Endothelial cell of umbilical vein (primary cell): Measurements from ENCODE around the gene SPATA31E1. TPM values are rescaled to one million over a fixed set of nuclear protein-coding genes. Genes with fewer than 3 reads are reported as not detected.

Experiments
- BruUV-seq: library from RNA; stranded (reverse); fragments of 400-500 nt; replicated peaks from 2 replicates; lab custom pipeline; 2021; lab: Mats Ljungman, UMichigan
- CTCF ChIA-PET: fragments of 300-600, 350-600 bp; sonication (Branson Sonifier 250); formaldehyde crosslinking; loops from one replicate; lab custom pipeline; 2021; ENCODE audit warnings: antibody characterized with exemption, inconsistent platforms; lab: Charles Lee
- POLR2A ChIA-PET: fragments of 300-600, 350-600 bp; sonication (Branson Sonifier 250); formaldehyde crosslinking; loops from one replicate; lab custom pipeline; 2021; ENCODE audit warnings: antibody characterized with exemption, inconsistent platforms; lab: Charles Lee
- DNase-seq: peaks from one replicate; pipeline ENCODE4 v3.0.0-alpha.2; 2011; ENCODE audit warnings: low read depth, low spot score
- FAIRE-seq: peaks from 2 replicates; lab custom pipeline; 2011; peaks lifted over from hg19 to GRCh38; lab: Jason Lieb, UNC
- H2AFZ ChIP-seq: 2 replicates; pipeline ENCODE4 v1.6.0; 2012; ENCODE audit warnings: low read depth, low read length, control low read depth, inconsistent platforms
- H3K27ac ChIP-seq: 2 replicates; pipeline ENCODE4 v1.5.1; 2011; ENCODE audit warnings: low read depth, mild to moderate bottlenecking, control low read depth, low read length, moderate library complexity; ENCODE audit not compliant: insufficient read depth
- H3K27me3 ChIP-seq, 2 experiments: 2 replicates each; pipeline versions ENCODE4 v1.6.0 to v1.6.1; 2011; ENCODE audit warnings: low read length in 2 of 2, mixed read lengths in 1 of 2; ENCODE audit not compliant: control insufficient read depth in 2 of 2, insufficient read depth in 2 of 2
- H3K36me3 ChIP-seq, 2 experiments: 2 replicates in 1 of 2; 3 replicates in 1 of 2; pipeline ENCODE4 v1.5.1; 2011; ENCODE audit warnings: low read length in 2 of 2, mild to moderate bottlenecking in 1 of 2, moderate library complexity in 1 of 2; ENCODE audit not compliant: control insufficient read depth in 2 of 2, insufficient read depth in 2 of 2; ENCODE audit errors: extremely low read depth in 1 of 2
- H3K4me1 ChIP-seq: 3 replicates; pipeline ENCODE4 v1.5.1; 2011; ENCODE audit warnings: mild to moderate bottlenecking, low read length; ENCODE audit not compliant: control insufficient read depth, insufficient read depth; ENCODE audit errors: extremely low read depth
- H3K4me2 ChIP-seq: 2 replicates; pipeline ENCODE4 v1.6.1; 2011; ENCODE audit warnings: low read length, control low read depth, mixed read lengths; ENCODE audit not compliant: insufficient read depth
- H3K4me3 ChIP-seq, 3 experiments: fragments of 200-600 bp in 1 of 3; sonication (generic), shearing (Covaris generic) in 1 of 3; replicated peaks in 1 of 3; 2 replicates each; pipeline ENCODE4 v1.5.1; 2011 to 2016; ENCODE audit warnings: control low read depth in 3 of 3, low read length in 3 of 3, mild to moderate bottlenecking in 2 of 3, inconsistent platforms in 1 of 3, low read depth in 1 of 3, moderate library complexity in 1 of 3; ENCODE audit not compliant: insufficient read depth in 1 of 3
- H3K79me2 ChIP-seq: 2 replicates; pipeline ENCODE4 v1.6.0; 2012; ENCODE audit warnings: low read length, inconsistent platforms; ENCODE audit not compliant: control insufficient read depth, insufficient read depth
- H3K9ac ChIP-seq: replicated peaks from 2 replicates; pipeline ENCODE3; 2011; ENCODE audit warnings: low read length, control low read depth; ENCODE audit not compliant: insufficient read depth; ENCODE audit errors: extremely low read depth
- H3K9me1 ChIP-seq: replicated peaks from 3 replicates; pipeline ENCODE4 v1.6.0; 2011; ENCODE audit warnings: mild to moderate bottlenecking, low read length; ENCODE audit not compliant: control insufficient read depth, insufficient read depth; ENCODE audit errors: extremely low read depth
- H3K9me3 ChIP-seq: replicated peaks from 2 replicates; pipeline ENCODE4 v1.5.1; 2012; ENCODE audit warnings: low read length, inconsistent platforms; ENCODE audit not compliant: control insufficient read depth, insufficient read depth
- H4K20me1 ChIP-seq: replicated peaks from 2 replicates; pipeline ENCODE3; 2011; ENCODE audit warnings: mild to moderate bottlenecking, low read length; ENCODE audit not compliant: control insufficient read depth, insufficient read depth; ENCODE audit errors: extremely low read depth
- CTCF ChIP-seq, 2 donors: IDR thresholded peaks; 1 replicate in 1 of 2; 2 replicates in 1 of 2; pipeline ENCODE4 v1.5.1; 2011; ENCODE audit warnings: low read length in 2 of 2, mild to moderate bottlenecking in 2 of 2, moderate library complexity in 2 of 2, control low read depth in 1 of 2, inconsistent platforms in 1 of 2, low read depth in 1 of 2; ENCODE audit not compliant: insufficient read depth in 1 of 2; ENCODE audit errors: extremely low read depth in 1 of 2
- EZH2 ChIP-seq: IDR thresholded peaks from 2 replicates; pipeline ENCODE4 v1.6.1; 2012; ENCODE audit warnings: borderline replicate concordance, low read depth, mild to moderate bottlenecking, moderate library complexity, low read length, inconsistent platforms; ENCODE audit not compliant: severe bottlenecking
- FOS ChIP-seq: IDR thresholded peaks from 2 replicates; pipeline ENCODE4 v1.6.1; 2011; ENCODE audit warnings: mild to moderate bottlenecking, low read length, moderate library complexity, borderline replicate concordance; ENCODE audit not compliant: insufficient read depth
- GATA2 ChIP-seq: IDR thresholded peaks from 2 replicates; pipeline ENCODE4 v1.7.0; 2011; ENCODE audit warnings: low read depth, mild to moderate bottlenecking, moderate library complexity, mixed read lengths, low read length; ENCODE audit not compliant: insufficient read length, insufficient read depth
- JUN ChIP-seq: IDR thresholded peaks from 2 replicates; pipeline ENCODE4 v1.6.1; 2011; ENCODE audit warnings: borderline replicate concordance, low read depth; ENCODE audit not compliant: insufficient read length, insufficient read depth
- MAX ChIP-seq: IDR thresholded peaks from 2 replicates; pipeline ENCODE4 v1.6.1; 2011; ENCODE audit not compliant: insufficient read depth, insufficient read length
- MYC ChIP-seq: IDR thresholded peaks from one replicate; pipeline ENCODE4 v1.6.1; 2011; ENCODE audit warnings: mild to moderate bottlenecking, low read depth, low read length
- POLR2A ChIP-seq: IDR thresholded peaks from 2 replicates; pipeline ENCODE4 v1.6.1; 2012; ENCODE audit warnings: low read depth, mild to moderate bottlenecking, control low read depth, low read length
- POLR2AphosphoS5 ChIP-seq: IDR thresholded peaks from 2 replicates; pipeline ENCODE4 v1.6.1; 2012; ENCODE audit warnings: low read depth, mild to moderate bottlenecking, control low read depth, low read length, moderate library complexity; ENCODE audit not compliant: insufficient read depth
- dilution Hi-C: fragments of 300-500 bp; cut with MboI; formaldehyde crosslinking; loops from one replicate; pipeline ENCODE4 v1.15.0; 2019; ENCODE audit warnings: low sequenced_read_pairs; ENCODE audit not compliant: extremely low pct_ligation_motif_present
- intact Hi-C: fragments of 100-400 bp; cut with micrococcal nuclease; formaldehyde crosslinking; loops from one replicate; pipeline ENCODE4 v1.10.0; 2022
- polyA plus RNA-seq, 4 experiments: library from polyadenylated mRNA; depleted of rRNA in 3 of 4; stranded (reverse) in 3 of 4; unstranded in 1 of 4; fragments of >200 nt; gene quantifications; 2 replicates each; pipeline versions ENCODE4 v1.2.1 to v1.2.3, GENCODE V29; 2011 to 2012; ENCODE audit warnings: missing spikeins in 1 of 4
- total RNA-seq: library from RNA; stranded (reverse); gene quantifications from 2 replicates; pipeline ENCODE4 v1.2.3, GENCODE V29; 2021

The SPATA31E1 gene
- total and polyA plus RNA-seq, 2 donors (not counting 3 experiments of a cell fraction or from before 2014, with no cell fraction given) = not detected

GRCh38 chr9:87857141-87857947, 25.3 kb upstream of the SPATA31E1 start:
- H3K9me3 ChIP-seq = no peaks in the 10 kb centered on the region
- H3K4me3 ChIP-seq = no peak overlapping the region
- TF ChIP-seq POLR2A = no peak
- TF ChIP-seq GATA2 = no peak
- no peak for TF ChIP-seq POLR2AphosphoS5
- no peak for TF ChIP-seq EZH2
- no peaks in the 10 kb centered on the region for H3K79me2 ChIP-seq
- FAIRE-seq = no peak
- no peak overlapping the region for H3K4me2 ChIP-seq
- no peaks in the 10 kb centered on the region for H3K27me3 ChIP-seq
- H3K9ac ChIP-seq = no peak overlapping the region
- H4K20me1 ChIP-seq = no peaks in the 10 kb centered on the region
- intact Hi-C loops (loop anchor here (10.0 kb wide), 1 partner anchor 497 kb away; no protein-coding TSS in a partner anchor), dilution Hi-C loops (no loop called here)
- H3K4me1 ChIP-seq = peaks cover 2% of the 10 kb centered on the region
- CTCF ChIA-PET = no interaction called here
- H3K9me1 ChIP-seq = no peaks in the 10 kb centered on the region
- H3K27ac ChIP-seq = no peak overlapping the region
- H3K36me3 ChIP-seq = no peaks in the 10 kb centered on the region
- H2AFZ ChIP-seq = no peak overlapping the region
- POLR2A ChIA-PET = no interaction called here
- no peak for DNase-seq
- no TSS peak for BruUV-seq

- Histone ChIP-seq H3K9me1 (no peaks in the 10 kb centered on the region), H3K79me2 (no peaks in the 10 kb centered on the region), H3K27ac (no peak overlapping the region), H3K4me3 (no peak overlapping the region), H2AFZ (no peak overlapping the region), H3K36me3 (no peaks in the 10 kb centered on the region), H3K9me3 (no peaks in the 10 kb centered on the region), H3K4me2 (no peak overlapping the region), H3K9ac (no peak overlapping the region), H3K4me1 (peaks cover 7% of the 10 kb centered on the region), H4K20me1 (no peaks in the 10 kb centered on the region), H3K27me3 (no peaks in the 10 kb centered on the region)
- ChIA-PET CTCF (no interaction called here), POLR2A (no interaction called here)
- TF ChIP-seq EZH2 (no peak), JUN (no peak), MYC (no peak), FOS (no peak), CTCF (IDR thresholded peaks at IDR 0.05; ENCODE audit: extremely low read depth in 1 of 2, insufficient read depth in 1 of 2, low read depth in 1 of 2, low read length in 2 of 2) (no peak), GATA2 (no peak), MAX (no peak), POLR2AphosphoS5 (no peak), POLR2A (no peak)
- DNase-seq (no peak), FAIRE-seq (no peak)
- dilution Hi-C loops (no loop called here), intact Hi-C loops (loop anchor here (10.0 kb wide), 1 partner anchor 497 kb away; no protein-coding TSS in a partner anchor)
- BruUV-seq = no TSS peak
These were observed 24.7 kb upstream of the SPATA31E1 start for GRCh38 chr9:87857948-87858335.
